Erythroblast (primary cell): ENCODE data around the gene C17orf114.

Experiments used
- GATA1 ChIP-seq: IDR thresholded peaks from 2 replicates; pipeline ENCODE4 v1.6.1; 2011; ENCODE audit warnings: low read depth, mild to moderate bottlenecking, control low read depth, low read length, moderate library complexity
- POLR2A ChIP-seq: IDR thresholded peaks from 2 replicates; pipeline ENCODE4 v1.6.1; 2011; ENCODE audit warnings: mild to moderate bottlenecking, low read length

- TF ChIP-seq POLR2A: no peak
- no peak for TF ChIP-seq GATA1
Observed at GRCh38 chr17:4823373-4824089, 21.4 kb upstream of the C17orf114 start.
